Ovary (tissue), 3 donors: Measurements from ENCODE around the gene SYT9.
"Not testable (repeated sequence)": the region's sequence is repeated elsewhere in the genome, so short reads cannot be mapped to it uniquely, and the experiment has no call there.

ENCODE experiments used
- EP300 ChIP-seq: sonication (generic); formaldehyde crosslinking; IDR thresholded peaks from one replicate; pipeline ENCODE4 v1.6.1; 2017; ENCODE audit warnings: antibody characterized with exemption
- POLR2A ChIP-seq: fragments of 450-650 bp; IDR thresholded peaks from one replicate; pipeline ENCODE4 v1.6.1; 2017; ENCODE audit warnings: antibody characterized with exemption, mild to moderate bottlenecking, moderate library complexity
- TF ChIP-seq, protein P1 (sequence below), 3 donors: fragments of 450-650 bp in 2 of 3; fragments of 200-600 bp in 1 of 3; IDR thresholded peaks; one replicate each; pipeline versions ENCODE4 v1.5.1 to v1.8.0; 2016 to 2022; ENCODE audit warnings: antibody characterized with exemption in 3 of 3, mild to moderate bottlenecking in 1 of 3
- donor health status: DM: no; HTN: no; CAD: no.

DNA sequence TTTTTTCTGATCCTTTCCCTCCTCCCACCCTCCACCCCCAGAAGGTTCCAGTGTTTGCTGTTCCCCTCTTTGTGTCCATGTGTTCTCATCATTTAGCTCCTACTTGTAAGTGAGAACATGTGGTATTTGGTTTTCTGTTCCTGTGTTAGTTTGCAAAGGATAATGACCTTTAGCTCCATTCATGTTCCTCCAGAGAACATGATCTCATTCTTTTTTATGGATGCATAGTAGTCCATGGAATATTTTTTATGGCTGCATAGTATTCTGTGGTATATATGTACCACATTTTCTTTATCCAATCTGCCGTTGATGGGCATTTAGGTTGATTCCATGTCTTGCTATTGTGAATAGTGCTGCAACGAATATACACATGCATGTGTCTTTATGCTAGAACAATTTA, 83.7 kb downstream of the SYT9 start:
- TF ChIP-seq, protein P1, sequence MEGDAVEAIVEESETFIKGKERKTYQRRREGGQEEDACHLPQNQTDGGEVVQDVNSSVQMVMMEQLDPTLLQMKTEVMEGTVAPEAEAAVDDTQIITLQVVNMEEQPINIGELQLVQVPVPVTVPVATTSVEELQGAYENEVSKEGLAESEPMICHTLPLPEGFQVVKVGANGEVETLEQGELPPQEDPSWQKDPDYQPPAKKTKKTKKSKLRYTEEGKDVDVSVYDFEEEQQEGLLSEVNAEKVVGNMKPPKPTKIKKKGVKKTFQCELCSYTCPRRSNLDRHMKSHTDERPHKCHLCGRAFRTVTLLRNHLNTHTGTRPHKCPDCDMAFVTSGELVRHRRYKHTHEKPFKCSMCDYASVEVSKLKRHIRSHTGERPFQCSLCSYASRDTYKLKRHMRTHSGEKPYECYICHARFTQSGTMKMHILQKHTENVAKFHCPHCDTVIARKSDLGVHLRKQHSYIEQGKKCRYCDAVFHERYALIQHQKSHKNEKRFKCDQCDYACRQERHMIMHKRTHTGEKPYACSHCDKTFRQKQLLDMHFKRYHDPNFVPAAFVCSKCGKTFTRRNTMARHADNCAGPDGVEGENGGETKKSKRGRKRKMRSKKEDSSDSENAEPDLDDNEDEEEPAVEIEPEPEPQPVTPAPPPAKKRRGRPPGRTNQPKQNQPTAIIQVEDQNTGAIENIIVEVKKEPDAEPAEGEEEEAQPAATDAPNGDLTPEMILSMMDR (IDR thresholded peaks at IDR 0.05): not testable (repeated sequence)
- TF ChIP-seq POLR2A, EP300: not testable (repeated sequence)
